Thoracic aorta (tissue), 2 donors: Measurements from ENCODE around the gene ACE. TPM values are rescaled to one million over a fixed set of nuclear protein-coding genes. Genes with fewer than 3 reads are reported as not detected.

ENCODE experiments used
- ATAC-seq: fragments of 150-250 bp; one replicate; pipeline ENCODE4 v1.8.0; 2017; ENCODE audit warnings: low read depth; ENCODE audit not compliant: insufficient number of reproducible peaks, low FRiP score
- DNase-seq: peaks from one replicate; pipeline ENCODE4 v3.0.0-alpha.2; 2020; ENCODE audit warnings: low spot score
- H3K27ac ChIP-seq, 2 donors: fragments of 200-600 bp; sonication (generic); 1 replicate in 1 of 2; 2 replicates in 1 of 2; pipeline ENCODE4 v1.5.1; 2016; ENCODE audit warnings: mild to moderate bottlenecking in 2 of 2, moderate library complexity in 2 of 2
- H3K27me3 ChIP-seq: fragments of 200-600 bp; sonication (generic); replicated peaks from 2 replicates; pipeline ENCODE4 v1.6.0; 2016; ENCODE audit warnings: mild to moderate bottlenecking; ENCODE audit not compliant: insufficient read depth
- H3K36me3 ChIP-seq: fragments of 200-600 bp; sonication (generic); one replicate; pipeline ENCODE4 v1.5.1; 2016
- H3K4me1 ChIP-seq, 2 donors: fragments of 200-600 bp; sonication (generic); 1 replicate in 1 of 2; 2 replicates in 1 of 2; pipeline versions ENCODE4 v1.5.1 to v1.6.0; 2016; ENCODE audit warnings: low read depth in 2 of 2, mild to moderate bottlenecking in 1 of 2; ENCODE audit not compliant: control insufficient read depth in 1 of 2
- H3K4me3 ChIP-seq: fragments of 200-600 bp; sonication (generic); 2 replicates; pipeline ENCODE4 v1.5.1; 2016; ENCODE audit warnings: mild to moderate bottlenecking
- H3K9me3 ChIP-seq: fragments of 200-600 bp; sonication (generic); 2 replicates; pipeline ENCODE4 v1.5.1; 2016
- total RNA-seq, 2 donors: library from RNA; depleted of rRNA; stranded (reverse); fragments of >200 nt; gene quantifications; one replicate each; pipeline versions ENCODE4 v1.1.0 to v1.2.3, GENCODE V29; 2016
- TF ChIP-seq, protein P1 (sequence below): fragments of 200-600 bp; sonication (generic); IDR thresholded peaks from one replicate; pipeline ENCODE4 v1.5.1; 2019; ENCODE audit warnings: antibody characterized with exemption

ACE gene
- total RNA-seq, 2 donors from 2014 or later, result 5.4 to 16.5 TPM

- no peak for DNase-seq
- Histone ChIP-seq H3K4me1 (peaks cover 0 to 7% of the 10 kb centered on the region in 2 donors), H3K27me3 (no peaks in the 10 kb centered on the region), H3K36me3 (no peaks in the 10 kb centered on the region), H3K27ac (no peak overlapping the region), H3K9me3 (no peaks in the 10 kb centered on the region), H3K4me3 (peak overlapping the region; percentile 52)
- ATAC-seq, result no peak
- TF ChIP-seq, protein P1, sequence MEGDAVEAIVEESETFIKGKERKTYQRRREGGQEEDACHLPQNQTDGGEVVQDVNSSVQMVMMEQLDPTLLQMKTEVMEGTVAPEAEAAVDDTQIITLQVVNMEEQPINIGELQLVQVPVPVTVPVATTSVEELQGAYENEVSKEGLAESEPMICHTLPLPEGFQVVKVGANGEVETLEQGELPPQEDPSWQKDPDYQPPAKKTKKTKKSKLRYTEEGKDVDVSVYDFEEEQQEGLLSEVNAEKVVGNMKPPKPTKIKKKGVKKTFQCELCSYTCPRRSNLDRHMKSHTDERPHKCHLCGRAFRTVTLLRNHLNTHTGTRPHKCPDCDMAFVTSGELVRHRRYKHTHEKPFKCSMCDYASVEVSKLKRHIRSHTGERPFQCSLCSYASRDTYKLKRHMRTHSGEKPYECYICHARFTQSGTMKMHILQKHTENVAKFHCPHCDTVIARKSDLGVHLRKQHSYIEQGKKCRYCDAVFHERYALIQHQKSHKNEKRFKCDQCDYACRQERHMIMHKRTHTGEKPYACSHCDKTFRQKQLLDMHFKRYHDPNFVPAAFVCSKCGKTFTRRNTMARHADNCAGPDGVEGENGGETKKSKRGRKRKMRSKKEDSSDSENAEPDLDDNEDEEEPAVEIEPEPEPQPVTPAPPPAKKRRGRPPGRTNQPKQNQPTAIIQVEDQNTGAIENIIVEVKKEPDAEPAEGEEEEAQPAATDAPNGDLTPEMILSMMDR, result no peak
These were observed 61.3 kb downstream of the ACE start for GRCh38 chr17:63537991-63538692.

- TF ChIP-seq, protein P1, result no peak
- no peak for ATAC-seq
- no peaks in the 10 kb centered on the region for H3K27me3 ChIP-seq
These were observed 62.1 kb downstream of the ACE start for GRCh38 chr17:63538693-63539595.

GRCh38 chr17:63540590-63540989 is 63.7 kb downstream of the ACE start:
- H3K27me3 ChIP-seq, result no peaks in the 10 kb centered on the region
- TF ChIP-seq, protein P1, result no peak
- H3K36me3 ChIP-seq, result no peaks in the 10 kb centered on the region
- no peaks in the 10 kb centered on the region for H3K9me3 ChIP-seq
- ATAC-seq (no peak), DNase-seq (no peak)
- H3K4me3 ChIP-seq, result no peak overlapping the region
- peaks cover 0 to 7% of the 10 kb centered on the region in 2 donors for H3K4me1 ChIP-seq
- H3K27ac ChIP-seq, result no peak overlapping the region

More at GRCh38 chr17:63538693-63539595, 62.1 kb downstream of the ACE start:
- no peak for DNase-seq
- Histone ChIP-seq H3K36me3 (no peaks in the 10 kb centered on the region), H3K9me3 (no peaks in the 10 kb centered on the region), H3K27ac (no peak overlapping the region), H3K4me3 (no peak overlapping the region), H3K4me1 (peaks cover 0 to 7% of the 10 kb centered on the region in 2 donors)

GRCh38 chr17:63542218-63542545 is 65.3 kb downstream of the ACE start:
- Histone ChIP-seq H3K9me3 (no peaks in the 10 kb centered on the region), H3K36me3 (no peaks in the 10 kb centered on the region), H3K27me3 (no peaks in the 10 kb centered on the region), H3K27ac (no peak overlapping the region), H3K4me3 (no peak overlapping the region), H3K4me1 (peaks cover 0 to 7% of the 10 kb centered on the region in 2 donors)
- TF ChIP-seq, protein P1, result no peak
- ATAC-seq (no peak), DNase-seq (no peak)
